HG03565 (cell line): ENCODE results near the gene KLHL36.
A peak's percentile ranks its signal among the peaks of the same experiment; 100 is the strongest.

Experiments used
- ATAC-seq: cut with Tn5 transposase; IDR thresholded peaks from one replicate; pipeline ENCODE4 v1.9.1; 2021; ENCODE audit warnings: mild to moderate bottlenecking, moderate library complexity; ENCODE audit not compliant: unreplicated experiment

KLHL36 gene

DNA sequence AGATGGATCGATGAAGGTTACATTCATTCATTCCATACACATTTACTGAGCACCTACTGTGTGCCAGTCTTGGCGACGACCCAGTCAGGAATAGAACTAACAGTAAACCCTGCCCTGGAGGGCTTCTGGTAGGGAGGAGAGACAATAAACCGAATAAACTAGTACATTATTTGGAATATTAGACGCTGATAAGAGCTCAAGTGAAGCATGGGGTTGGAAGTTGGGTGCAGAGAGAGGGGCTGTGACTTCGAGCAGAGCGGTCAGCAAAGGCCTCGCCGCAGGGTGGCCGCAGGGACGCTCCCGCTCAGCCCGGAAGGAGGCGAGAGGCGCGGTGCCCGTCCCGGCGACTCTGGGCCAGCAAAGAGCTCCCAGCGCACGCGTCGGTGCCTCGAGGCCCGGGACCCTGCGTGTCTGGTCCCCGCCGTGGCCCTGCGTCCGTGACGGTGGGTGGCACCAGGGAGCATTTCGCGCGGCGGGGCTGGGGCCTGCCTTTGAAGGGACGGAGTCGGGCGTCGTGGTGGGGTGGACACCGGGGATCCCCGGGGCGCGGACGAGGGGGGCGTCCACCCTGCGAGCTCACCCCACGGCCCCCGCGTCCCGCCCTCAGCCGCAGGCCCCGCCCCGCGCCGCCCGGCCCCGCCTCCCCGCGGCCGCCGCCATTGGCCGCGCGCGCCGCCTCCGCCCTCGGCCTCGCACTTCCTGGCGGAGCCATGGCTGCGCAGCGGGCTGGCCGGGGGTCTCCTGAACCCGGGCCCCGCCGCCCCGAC lies at the start of gene KLHL36:
TSS of gene KLHL36 (plus strand) at position 684 of the 767 bp plus-strand sequence. CDS start 2,357 bp downstream, outside the sequence.
- peak; percentile 59 for ATAC-seq

DNA sequence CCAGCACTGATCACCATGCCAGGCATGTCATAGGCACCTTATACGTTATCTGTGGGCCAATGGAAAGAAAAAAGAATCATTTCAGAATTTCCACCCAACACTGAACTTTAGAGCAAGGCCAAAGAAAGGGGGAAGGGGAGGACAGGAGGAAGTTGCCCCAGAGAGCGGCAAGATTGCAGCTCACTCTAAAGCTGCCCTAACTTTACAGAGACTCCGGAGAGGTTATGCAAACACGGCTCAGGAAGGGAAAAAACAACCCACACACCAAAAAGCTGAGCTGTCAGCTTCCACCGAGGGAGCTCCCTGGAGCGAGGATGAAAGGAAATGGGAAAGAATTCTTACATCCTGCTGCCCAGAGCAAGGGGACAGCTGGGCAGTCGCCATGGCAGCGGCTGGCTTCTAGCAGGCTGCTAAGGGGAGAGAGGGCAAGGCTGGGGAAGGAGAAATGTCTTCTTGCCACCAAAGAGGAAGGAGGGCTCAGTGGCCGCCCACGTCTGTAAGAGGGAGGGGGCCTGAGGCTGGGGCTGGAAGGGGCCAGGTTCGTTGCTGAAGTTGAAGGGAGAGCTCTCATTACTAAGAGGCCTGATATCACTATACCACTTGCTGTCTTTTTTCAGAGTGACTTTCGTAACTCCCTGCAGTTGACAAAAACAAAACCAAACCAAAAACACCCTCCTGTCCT lies 48.6 kb upstream of the KLHL36 start:
- no peak for ATAC-seq

DNA sequence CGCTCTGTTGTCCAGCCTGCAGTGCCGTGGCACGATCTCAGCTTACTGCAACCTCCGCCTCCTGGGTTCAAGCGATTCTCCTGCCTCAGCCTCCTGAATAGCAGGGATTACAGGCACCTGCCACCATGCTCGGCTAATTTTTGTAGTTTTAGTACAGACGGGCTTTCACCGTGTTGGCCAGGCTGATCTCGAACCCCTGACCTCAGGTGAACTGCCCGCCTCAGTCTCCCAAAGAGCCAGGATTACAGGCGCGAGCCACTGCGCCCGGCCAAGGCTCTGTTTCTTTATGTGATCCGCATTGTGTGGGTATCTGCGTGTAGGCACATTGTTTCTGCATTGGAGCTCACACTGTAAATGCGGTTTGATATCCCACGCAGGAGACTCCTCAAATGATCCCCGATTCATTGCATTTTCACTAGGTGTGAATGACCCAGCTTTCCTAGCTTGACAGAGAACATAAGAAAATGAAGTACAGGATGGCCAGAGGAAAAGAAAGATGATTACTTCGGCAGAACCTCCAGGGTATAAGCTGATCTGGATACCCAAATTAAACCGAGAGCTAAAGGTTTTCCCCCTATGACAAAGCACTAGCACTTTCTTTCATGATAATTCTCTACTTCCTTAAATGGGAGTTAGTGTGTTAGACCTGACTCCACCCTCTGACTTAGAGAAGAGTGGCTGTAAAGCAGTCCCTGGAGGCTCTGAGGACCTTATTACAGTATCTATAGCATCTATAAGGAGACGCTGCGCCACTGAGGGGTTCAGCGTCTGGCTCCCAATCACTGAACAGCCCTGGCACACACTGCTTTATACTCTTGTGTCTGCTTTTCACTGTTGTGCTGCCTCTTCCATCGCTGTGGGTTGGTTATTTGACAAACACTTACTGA lies 47.7 kb upstream of the KLHL36 start:
- peak; percentile 75 for ATAC-seq

DNA sequence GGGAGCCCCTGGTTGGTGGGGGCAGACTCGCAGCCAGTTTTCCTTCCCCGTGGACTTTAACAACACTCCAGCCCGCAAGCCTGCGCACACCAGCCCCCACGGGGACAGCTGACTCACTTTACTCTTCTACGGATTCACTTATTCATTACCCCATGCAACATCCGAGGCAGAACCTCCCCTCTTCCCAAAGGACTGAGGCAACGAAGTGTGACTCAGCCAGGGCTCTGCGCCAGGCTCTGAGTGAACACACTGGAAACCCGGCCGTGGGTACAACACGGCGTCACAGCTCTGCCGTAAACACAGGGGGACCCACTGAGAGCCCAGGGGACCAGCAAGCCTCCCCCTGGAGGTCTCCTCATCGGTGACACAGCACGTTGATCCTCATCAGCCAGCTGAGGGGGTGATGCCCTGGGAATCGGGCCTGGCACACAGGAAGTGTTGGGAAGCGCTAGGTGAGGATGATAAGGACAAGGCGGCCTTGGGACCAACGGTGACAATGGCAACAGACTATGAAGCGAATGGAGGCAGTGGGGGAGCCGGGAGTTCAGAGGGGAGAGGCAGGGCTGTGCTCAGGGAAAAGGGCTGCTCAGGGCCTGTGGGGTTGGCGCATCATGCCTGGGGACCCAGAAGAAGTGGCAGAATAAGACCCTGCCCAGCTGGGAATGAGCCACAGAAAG lies 45.0 kb upstream of the KLHL36 start:
- ATAC-seq = no peak

GRCh38 chr16:84603940-84604339 lies 44.4 kb upstream of the KLHL36 start:
- ATAC-seq = no peak

DNA sequence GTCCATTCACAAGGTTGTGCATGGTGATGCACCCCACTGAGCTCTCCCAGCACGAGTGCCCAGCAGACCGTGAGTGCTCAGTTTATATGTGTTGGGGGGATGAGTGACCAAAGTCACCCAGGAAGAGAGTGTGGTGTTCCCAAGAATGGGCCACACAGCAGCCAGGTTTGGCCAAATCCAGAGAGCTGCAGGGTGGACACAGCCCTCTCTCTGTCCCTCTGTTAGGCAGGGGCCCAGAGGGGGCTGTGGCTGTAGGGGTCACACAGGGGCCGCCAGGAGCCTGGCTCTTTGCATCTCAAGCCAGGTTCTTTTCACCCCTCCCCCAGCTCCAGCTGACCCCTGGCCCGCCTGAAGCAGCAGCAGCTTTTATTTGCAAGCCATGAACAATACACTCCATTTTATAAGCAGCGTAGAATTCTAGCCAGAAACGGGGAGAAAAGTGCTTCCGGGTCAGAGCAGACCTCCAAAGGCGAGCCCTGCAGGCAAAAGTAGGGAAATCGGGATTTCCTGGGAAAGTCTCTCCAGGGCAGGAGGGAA lies 43.8 kb upstream of the KLHL36 start:
- no peak for ATAC-seq

GRCh38 chr16:84605339-84605848 lies 42.9 kb upstream of the KLHL36 start:
- no peak for ATAC-seq

GRCh38 chr16:84606081-84606875 lies 42.0 kb upstream of the KLHL36 start:
- no peak for ATAC-seq

GRCh38 chr16:84607061-84607460 lies 41.2 kb upstream of the KLHL36 start:
- no peak for ATAC-seq

GRCh38 chr16:84607694-84608093 lies 40.6 kb upstream of the KLHL36 start:
- ATAC-seq = peak; percentile 60

- peak; percentile 17 for ATAC-seq
Measured at GRCh38 chr16:84608282-84608681, 40.0 kb upstream of the KLHL36 start.

DNA sequence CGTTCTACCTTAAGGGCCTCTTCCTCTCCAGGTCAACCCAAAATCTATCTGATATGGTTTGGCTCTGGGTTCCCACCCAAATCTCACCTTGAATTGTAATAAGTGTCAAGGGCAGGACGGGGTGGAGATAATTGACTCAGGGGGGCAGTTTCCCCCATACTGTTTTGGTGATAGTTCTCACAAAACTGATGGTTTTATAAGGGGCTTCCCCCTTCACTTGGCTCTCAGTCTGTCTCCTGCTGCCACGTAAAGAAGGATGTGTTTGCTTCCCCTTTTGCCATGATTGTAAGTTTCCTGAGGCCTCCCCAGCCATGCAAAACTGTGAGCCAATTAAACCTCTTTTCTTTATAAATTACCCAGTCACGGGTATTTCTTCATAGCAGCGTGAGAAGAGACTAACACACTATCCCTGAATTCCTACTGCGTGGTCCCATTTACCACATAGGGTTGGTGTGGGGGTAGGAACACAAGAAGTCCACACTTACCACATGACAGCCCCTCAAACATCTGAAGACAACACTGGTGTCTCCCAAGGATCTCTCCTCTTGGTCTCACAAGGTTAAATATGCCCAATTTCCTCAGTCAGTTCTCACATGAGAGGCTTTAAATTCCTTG lies 38.6 kb upstream of the KLHL36 start:
- no peak for ATAC-seq

GRCh38 chr16:84610376-84610775 lies 37.9 kb upstream of the KLHL36 start:
- ATAC-seq = no peak

DNA sequence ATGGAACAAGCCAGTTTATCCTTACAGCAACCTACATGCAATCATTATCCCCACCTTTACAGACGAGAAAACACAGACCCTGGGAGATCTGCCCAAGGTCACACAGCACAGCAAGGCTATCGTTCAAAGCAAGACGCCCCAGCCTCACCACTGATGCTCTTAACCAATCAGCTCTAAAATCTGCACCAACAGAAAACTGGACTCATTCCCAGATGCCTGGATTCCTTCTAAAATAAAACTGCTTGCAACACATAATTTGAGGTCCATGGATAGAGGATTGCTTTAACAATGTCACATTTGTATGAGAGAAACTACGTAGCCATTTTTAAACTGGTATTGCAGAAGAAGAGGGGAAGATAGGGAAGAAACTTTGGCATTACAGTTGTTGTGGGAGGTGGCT lies 37.3 kb upstream of the KLHL36 start:
- ATAC-seq = no peak

GRCh38 chr16:84612686-84613085 lies 35.6 kb upstream of the KLHL36 start:
- ATAC-seq = no peak

- ATAC-seq = no peak
Measured at GRCh38 chr16:84613408-84614072, 34.8 kb upstream of the KLHL36 start.

DNA sequence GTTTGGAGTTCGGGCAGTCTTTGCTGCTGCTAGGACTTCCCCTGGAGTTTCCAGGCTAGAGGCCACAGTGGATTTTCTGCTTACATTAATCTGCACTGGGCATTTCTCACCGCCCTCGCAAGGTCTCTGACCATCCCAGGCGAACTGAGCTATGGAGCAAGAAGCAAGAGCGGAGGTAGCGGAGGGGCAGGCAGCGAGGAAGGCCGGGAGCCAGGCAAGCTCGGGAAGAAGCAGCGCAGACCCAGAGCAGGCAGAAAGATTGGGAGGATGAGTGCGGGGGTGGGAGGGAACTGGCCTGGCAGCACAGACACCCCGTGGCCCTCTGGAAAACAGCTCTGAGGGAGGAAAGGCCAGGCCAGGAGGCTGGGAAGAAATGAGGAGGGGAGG lies 34.2 kb upstream of the KLHL36 start:
- ATAC-seq = no peak

DNA sequence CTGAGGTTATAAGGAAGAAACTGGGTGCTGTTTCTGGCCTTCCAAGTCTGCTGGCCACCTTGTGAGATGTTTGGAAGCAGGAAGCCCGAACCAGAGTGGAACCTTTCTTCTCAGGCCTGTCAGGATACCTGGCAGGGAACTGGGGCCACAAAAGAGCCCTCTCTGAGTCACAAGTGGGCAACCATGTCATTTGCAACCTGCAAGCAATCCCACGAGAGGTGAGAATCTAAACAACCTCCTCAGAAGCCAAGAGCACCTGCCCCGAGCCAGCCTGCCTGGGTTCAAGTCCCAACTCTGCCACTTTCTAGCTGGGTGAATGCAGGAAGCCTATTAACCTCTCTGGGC lies 33.7 kb upstream of the KLHL36 start:
- no peak for ATAC-seq
